ENCODE measurements around the gene IFI27L2.

The IFI27L2 gene

GRCh38 chr14:94114589-94115057 is 14.8 kb downstream of the IFI27L2 start:
- no peak for DNase-seq (ENCODE audit: low read depth)
- no peak overlapping the region for H3K4me3 ChIP-seq (ENCODE audit: low read depth, low read length)
- TF ChIP-seq, protein P1, sequence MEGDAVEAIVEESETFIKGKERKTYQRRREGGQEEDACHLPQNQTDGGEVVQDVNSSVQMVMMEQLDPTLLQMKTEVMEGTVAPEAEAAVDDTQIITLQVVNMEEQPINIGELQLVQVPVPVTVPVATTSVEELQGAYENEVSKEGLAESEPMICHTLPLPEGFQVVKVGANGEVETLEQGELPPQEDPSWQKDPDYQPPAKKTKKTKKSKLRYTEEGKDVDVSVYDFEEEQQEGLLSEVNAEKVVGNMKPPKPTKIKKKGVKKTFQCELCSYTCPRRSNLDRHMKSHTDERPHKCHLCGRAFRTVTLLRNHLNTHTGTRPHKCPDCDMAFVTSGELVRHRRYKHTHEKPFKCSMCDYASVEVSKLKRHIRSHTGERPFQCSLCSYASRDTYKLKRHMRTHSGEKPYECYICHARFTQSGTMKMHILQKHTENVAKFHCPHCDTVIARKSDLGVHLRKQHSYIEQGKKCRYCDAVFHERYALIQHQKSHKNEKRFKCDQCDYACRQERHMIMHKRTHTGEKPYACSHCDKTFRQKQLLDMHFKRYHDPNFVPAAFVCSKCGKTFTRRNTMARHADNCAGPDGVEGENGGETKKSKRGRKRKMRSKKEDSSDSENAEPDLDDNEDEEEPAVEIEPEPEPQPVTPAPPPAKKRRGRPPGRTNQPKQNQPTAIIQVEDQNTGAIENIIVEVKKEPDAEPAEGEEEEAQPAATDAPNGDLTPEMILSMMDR (IDR thresholded peaks at IDR 0.05; ENCODE audit: insufficient read depth, low read depth, low read length, missing control alignments), result no peak

DNA sequence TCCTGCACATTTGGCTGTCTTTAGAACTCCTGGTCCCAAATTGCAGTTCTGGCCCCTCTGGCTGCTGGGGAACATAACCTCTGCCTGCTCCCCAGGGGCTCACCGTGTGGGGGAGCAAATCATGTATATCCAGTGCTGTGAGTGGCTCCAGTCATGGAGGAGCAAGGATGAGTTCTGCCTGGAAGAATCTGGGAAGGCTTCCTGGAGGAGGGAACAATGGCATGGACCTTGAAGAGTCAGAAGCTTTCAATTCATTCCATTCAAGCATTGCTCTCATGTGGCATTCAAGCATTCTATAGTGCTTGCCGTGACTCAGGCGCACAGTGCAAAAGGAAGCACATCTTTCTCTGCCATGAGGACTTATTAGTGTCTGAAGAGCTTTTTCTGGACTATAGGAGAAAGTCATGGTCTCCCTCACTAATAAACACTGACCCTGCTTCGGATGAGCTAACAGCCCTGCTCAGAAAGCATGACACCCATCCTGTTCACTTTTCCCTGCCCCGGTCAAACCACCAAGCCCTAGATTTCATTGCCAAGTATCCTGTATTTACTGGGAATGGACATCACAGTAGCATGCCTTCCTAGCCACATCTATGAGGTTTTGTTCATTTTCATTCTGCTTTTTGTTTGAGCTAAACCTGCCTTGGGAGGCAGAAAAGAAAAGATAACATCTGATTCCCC is 15.4 kb downstream of the IFI27L2 start:
- H3K4me3 ChIP-seq (ENCODE audit: low read depth, low read length), result no peak overlapping the region
- TF ChIP-seq, protein P1 (IDR thresholded peaks at IDR 0.05; ENCODE audit: insufficient read depth, low read depth, low read length, missing control alignments), result no peak
- no peak for DNase-seq (ENCODE audit: low read depth)

DNA sequence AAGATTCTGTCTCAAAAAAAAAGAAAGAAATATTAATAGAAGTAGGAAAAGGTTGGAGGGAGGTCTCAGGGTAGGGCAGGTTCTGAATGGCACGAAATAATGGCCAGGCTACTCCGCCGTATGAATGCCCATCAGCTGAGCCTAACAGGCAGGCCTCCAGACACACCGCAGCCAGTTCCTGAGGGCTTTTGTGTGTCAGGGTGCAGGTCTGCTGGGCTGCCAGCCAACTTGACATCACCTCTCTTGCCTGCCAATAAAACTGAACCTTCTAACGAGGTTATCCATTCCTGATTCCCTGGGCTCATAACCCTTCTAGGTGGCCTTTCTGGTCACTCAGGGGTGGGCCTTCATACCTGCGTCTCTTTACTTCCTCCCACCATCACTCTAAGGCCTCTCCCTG is 15.9 kb downstream of the IFI27L2 start:
- no peak for DNase-seq (ENCODE audit: low read depth)
- no peak overlapping the region for H3K4me3 ChIP-seq (ENCODE audit: low read depth, low read length)
- TF ChIP-seq, protein P1 (IDR thresholded peaks at IDR 0.05; ENCODE audit: insufficient read depth, low read depth, low read length, missing control alignments), result no peak

DNA sequence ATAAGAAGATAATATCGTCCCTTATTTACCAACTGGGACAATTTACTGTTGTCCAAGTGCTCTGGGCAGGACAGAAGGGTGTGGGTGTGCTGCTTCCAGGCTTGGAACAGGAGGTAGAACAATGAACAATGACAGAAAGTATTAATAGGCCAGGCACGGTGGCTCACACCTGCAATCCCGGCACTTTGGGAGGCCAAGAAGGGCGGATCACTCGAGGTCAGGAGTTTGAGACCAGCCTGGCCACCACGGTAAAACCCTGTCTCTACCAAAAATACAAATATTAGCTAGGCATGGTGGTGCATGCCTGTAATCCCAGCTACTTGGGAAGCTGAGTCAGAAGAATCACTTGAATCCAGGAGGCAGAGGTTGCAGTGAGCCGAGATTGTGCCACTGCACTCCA is 16.3 kb downstream of the IFI27L2 start:
- no peak for DNase-seq (ENCODE audit: low read depth)
- TF ChIP-seq, protein P1 (IDR thresholded peaks at IDR 0.05; ENCODE audit: insufficient read depth, low read depth, low read length, missing control alignments), result no peak
- H3K4me3 ChIP-seq (ENCODE audit: low read depth, low read length), result no peak overlapping the region

DNA sequence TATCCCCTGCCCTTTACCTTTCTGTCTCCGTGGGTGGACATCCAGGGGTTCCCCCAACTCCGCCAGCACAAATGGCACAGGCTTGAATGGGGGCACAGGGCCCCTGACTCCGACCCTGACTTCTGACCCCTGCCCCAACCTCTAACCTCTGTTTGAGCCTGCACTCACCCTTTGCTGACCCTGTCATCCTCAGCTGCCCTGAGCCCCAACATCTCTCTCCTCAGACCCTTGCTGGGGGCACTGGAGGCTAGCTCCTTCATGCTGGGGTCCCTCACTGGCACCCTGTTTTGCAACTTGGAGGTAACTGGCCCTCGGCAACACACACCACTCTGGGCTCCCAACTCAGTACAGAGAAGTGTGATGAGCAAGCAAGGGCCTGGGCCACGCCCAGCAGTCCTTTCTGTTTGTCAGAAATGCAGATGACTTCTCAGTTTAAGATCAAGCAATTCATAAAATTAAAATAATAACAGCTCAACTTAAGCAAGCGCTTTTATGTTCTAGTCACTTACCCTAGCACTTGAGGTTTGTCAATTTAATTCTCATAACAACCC is 16.8 kb downstream of the IFI27L2 start:
- no peak overlapping the region for H3K4me3 ChIP-seq (ENCODE audit: low read depth, low read length)
- no peak for DNase-seq (ENCODE audit: low read depth)
- TF ChIP-seq, protein P1 (IDR thresholded peaks at IDR 0.05; ENCODE audit: insufficient read depth, low read depth, low read length, missing control alignments), result no peak

GRCh38 chr14:94111276-94112095 is 17.9 kb downstream of the IFI27L2 start:
- no peak overlapping the region for H3K4me3 ChIP-seq (ENCODE audit: low read depth, low read length)
- TF ChIP-seq, protein P1 (IDR thresholded peaks at IDR 0.05; ENCODE audit: insufficient read depth, low read depth, low read length, missing control alignments), result no peak
- DNase-seq (ENCODE audit: low read depth), result no peak
